ENCODE results near the gene SPAG8. TPM values are rescaled to one million over a fixed set of nuclear protein-coding genes. Genes with fewer than 3 reads are reported as not detected.

SPAG8 gene
- total and polyA plus RNA-seq, 9 of the 15 experiments (the other 6 are each of a cell fraction or from before 2014, with no cell fraction given): 0.03 to 0.47 (median 0.21) TPM

DNA sequence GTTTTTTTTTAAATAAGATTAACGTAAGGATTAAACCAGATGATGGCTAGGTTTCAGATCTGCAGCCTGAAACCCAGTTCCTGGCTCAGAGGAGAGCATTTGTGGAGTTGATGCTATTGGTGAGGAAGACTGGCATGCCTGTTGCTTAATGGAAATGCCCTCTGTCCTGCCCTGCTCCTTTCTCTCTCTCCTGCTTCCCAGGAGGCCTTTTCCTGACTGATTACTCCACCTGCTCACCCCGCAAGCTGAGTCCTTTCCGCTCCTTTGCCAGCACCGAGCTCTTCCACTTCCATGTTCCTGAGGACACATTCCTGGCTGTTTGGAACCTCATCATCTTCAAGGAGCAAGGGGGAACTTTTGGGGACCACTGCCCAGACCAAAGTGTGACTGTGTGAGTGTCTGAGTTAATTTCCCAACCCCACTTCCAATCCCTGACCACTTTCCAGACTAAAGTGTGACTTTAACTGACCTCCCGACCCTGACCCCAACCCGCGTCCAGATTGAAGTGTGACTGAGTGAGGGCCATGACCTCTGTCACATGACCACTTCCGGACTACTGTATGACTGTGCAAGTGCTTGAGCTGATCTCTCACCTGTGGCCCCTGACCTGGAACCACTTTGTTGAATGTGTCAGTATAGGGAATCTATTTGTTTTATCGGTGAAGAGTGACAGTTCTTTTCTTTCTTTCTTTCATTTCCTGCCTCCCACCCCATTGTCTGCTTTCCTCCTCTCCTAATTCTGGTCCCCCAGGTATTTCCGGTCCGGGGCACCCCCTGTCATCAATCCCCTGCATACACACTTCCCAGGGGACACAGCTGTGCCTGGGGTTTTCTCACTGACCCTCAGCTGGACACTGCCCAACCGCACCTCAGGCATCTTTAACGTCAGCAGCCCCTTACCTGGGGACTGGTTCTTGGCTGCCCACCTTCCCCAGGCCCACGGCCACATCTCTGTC is 22.5 kb upstream of the SPAG8 start (continued):
- TF ChIP-seq SIX5 (IDR thresholded peaks at IDR 0.05; ENCODE audit: borderline replicate concordance in 1 of 2, insufficient read depth in 1 of 2, low read depth in 1 of 2, low read length in 2 of 2): no peak
- TF ChIP-seq NFRKB (IDR thresholded peaks at IDR 0.05; ENCODE audit: low read depth): no peak
- no peak for TF ChIP-seq ZNF551 (CRISPR knock-in tag; IDR thresholded peaks at IDR 0.05)
- no peak for TF ChIP-seq ZNF263 (CRISPR knock-in tag; IDR thresholded peaks at IDR 0.05; ENCODE audit: borderline replicate concordance)
- no peak for TF ChIP-seq RBM22 (IDR thresholded peaks at IDR 0.05; ENCODE audit: low read depth, low read length, poor library complexity, severe bottlenecking)
- TF ChIP-seq HNRNPK (IDR thresholded peaks at IDR 0.05; ENCODE audit: low read depth, low read length, poor library complexity, severe bottlenecking): no peak
- no peak for TF ChIP-seq EZH2 (IDR thresholded peaks at IDR 0.05; ENCODE audit: borderline replicate concordance, low read depth, low read length)
- no peak for TF ChIP-seq ARHGAP35 (IDR thresholded peaks at IDR 0.05; ENCODE audit: partially characterized antibody)
- TF ChIP-seq, protein P1, sequence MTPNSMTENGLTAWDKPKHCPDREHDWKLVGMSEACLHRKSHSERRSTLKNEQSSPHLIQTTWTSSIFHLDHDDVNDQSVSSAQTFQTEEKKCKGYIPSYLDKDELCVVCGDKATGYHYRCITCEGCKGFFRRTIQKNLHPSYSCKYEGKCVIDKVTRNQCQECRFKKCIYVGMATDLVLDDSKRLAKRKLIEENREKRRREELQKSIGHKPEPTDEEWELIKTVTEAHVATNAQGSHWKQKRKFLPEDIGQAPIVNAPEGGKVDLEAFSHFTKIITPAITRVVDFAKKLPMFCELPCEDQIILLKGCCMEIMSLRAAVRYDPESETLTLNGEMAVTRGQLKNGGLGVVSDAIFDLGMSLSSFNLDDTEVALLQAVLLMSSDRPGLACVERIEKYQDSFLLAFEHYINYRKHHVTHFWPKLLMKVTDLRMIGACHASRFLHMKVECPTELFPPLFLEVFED (CRISPR knock-in tag; conservative IDR thresholded peaks at IDR 0.05): no peak
- TF ChIP-seq GABPA (tag; conservative IDR thresholded peaks at IDR 0.05; ENCODE audit: low read depth): peak; percentile 66
- TF ChIP-seq BRCA1 (IDR thresholded peaks at IDR 0.05): no peak
- TF ChIP-seq BRCA1 (CRISPR knock-in tag; IDR thresholded peaks at IDR 0.05): no peak
- TF ChIP-seq ARNT (IDR thresholded peaks at IDR 0.05): no peak
- no peak for TF ChIP-seq SRSF3 (IDR thresholded peaks at IDR 0.05; ENCODE audit: insufficient read depth, low read length)
- TF ChIP-seq, protein P2, sequence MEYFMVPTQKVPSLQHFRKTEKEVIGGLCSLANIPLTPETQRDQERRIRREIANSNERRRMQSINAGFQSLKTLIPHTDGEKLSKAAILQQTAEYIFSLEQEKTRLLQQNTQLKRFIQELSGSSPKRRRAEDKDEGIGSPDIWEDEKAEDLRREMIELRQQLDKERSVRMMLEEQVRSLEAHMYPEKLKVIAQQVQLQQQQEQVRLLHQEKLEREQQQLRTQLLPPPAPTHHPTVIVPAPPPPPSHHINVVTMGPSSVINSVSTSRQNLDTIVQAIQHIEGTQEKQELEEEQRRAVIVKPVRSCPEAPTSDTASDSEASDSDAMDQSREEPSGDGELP (CRISPR knock-in tag; IDR thresholded peaks at IDR 0.05; ENCODE audit: borderline replicate concordance): no peak
- TF ChIP-seq ELF4 (CRISPR knock-in tag; IDR thresholded peaks at IDR 0.05): no peak
- TF ChIP-seq, protein P3, sequence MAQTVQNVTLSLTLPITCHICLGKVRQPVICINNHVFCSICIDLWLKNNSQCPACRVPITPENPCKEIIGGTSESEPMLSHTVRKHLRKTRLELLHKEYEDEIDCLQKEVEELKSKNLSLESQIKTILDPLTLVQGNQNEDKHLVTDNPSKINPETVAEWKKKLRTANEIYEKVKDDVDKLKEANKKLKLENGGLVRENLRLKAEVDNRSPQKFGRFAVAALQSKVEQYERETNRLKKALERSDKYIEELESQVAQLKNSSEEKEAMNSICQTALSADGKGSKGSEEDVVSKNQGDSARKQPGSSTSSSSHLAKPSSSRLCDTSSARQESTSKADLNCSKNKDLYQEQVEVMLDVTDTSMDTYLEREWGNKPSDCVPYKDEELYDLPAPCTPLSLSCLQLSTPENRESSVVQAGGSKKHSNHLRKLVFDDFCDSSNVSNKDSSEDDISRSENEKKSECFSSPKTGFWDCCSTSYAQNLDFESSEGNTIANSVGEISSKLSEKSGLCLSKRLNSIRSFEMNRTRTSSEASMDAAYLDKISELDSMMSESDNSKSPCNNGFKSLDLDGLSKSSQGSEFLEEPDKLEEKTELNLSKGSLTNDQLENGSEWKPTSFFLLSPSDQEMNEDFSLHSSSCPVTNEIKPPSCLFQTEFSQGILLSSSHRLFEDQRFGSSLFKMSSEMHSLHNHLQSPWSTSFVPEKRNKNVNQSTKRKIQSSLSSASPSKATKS (CRISPR knock-in tag; IDR thresholded peaks at IDR 0.05): no peak
- TF ChIP-seq, protein P4, sequence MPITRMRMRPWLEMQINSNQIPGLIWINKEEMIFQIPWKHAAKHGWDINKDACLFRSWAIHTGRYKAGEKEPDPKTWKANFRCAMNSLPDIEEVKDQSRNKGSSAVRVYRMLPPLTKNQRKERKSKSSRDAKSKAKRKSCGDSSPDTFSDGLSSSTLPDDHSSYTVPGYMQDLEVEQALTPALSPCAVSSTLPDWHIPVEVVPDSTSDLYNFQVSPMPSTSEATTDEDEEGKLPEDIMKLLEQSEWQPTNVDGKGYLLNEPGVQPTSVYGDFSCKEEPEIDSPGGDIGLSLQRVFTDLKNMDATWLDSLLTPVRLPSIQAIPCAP (CRISPR knock-in tag; IDR thresholded peaks at IDR 0.05; ENCODE audit: borderline replicate concordance): no peak

Measured in K562 (cell line).